GM12878 (cell line): ENCODE data around the gene TMEM217. TPM values are rescaled to one million over a fixed set of nuclear protein-coding genes. Genes with fewer than 3 reads are reported as not detected.
A peak's percentile ranks its signal among the peaks of the same experiment; 100 is the strongest.

ENCODE experiments used
- ATAC-seq: fragments of 200-7000 bp; cut with Tn5 transposase; 3 replicates; pipeline ENCODE4 v1.9.1; 2020; ENCODE audit warnings: mild to moderate bottlenecking, moderate library complexity
- BruUV-seq: library from RNA; stranded (reverse); fragments of 400-500 nt; replicated peaks from 2 replicates; lab custom pipeline; 2021; lab: Mats Ljungman, UMichigan
- CTCF ChIA-PET: fragments of 300-600 bp; sonication (Branson Sonifier 250); formaldehyde crosslinking; extraction: SDS; loops from one replicate; lab custom pipeline; 2021; ENCODE audit warnings: inconsistent platforms; lab: Yijun Ruan, JAX
- POLR2A ChIA-PET: fragments of 350-600 bp; formaldehyde crosslinking; extraction: SDS; loops from one replicate; lab custom pipeline; 2021; ENCODE audit warnings: inconsistent platforms; lab: Charles Lee
- RAD21 ChIA-PET: fragments of 300-600 bp; sonication (Branson Sonifier 250); formaldehyde crosslinking; loops from one replicate; lab custom pipeline; 2023; ENCODE audit warnings: antibody characterized with exemption; ENCODE audit not compliant: unreplicated experiment; lab: Charles Lee
- SMC1A ChIA-PET: fragments of 300-600 bp; sonication (Branson Sonifier 250); formaldehyde crosslinking; loops from one replicate; lab custom pipeline; 2023; ENCODE audit not compliant: unreplicated experiment, uncharacterized antibody; lab: Charles Lee
- DNase-seq: peaks from one replicate; pipeline ENCODE4 v3.0.0-alpha.2; 2011; ENCODE audit warnings: low read depth, low spot score
- FAIRE-seq: peaks from 3 replicates; lab custom pipeline; 2011; peaks lifted over from hg19 to GRCh38; lab: Jason Lieb, UNC
- H2AFZ ChIP-seq: 2 replicates; pipeline ENCODE4 v1.6.0; 2011; ENCODE audit warnings: low read depth, low read length, control low read depth; ENCODE audit not compliant: control insufficient read depth
- H3K27ac ChIP-seq: 2 replicates; pipeline ENCODE4 v1.5.1; 2011; ENCODE audit warnings: control low read depth; ENCODE audit not compliant: control insufficient read depth, insufficient read depth
- H3K27me3 ChIP-seq, 2 experiments: replicated peaks in 1 of 2; 2 replicates each; pipeline versions ENCODE4 v1.6.0 to v1.6.1; 2011; ENCODE audit warnings: low read length in 1 of 2; ENCODE audit not compliant: control insufficient read depth in 2 of 2, insufficient read depth in 2 of 2
- H3K36me3 ChIP-seq, 2 experiments: 2 replicates each; pipeline ENCODE4 v1.5.1; 2011; ENCODE audit warnings: low read length in 1 of 2; ENCODE audit not compliant: control insufficient read depth in 2 of 2, insufficient read depth in 2 of 2
- H3K4me1 ChIP-seq: 2 replicates; pipeline ENCODE4 v1.6.1; 2011; ENCODE audit warnings: mild to moderate bottlenecking, low read length, moderate library complexity, mixed read lengths; ENCODE audit not compliant: control insufficient read depth, insufficient read depth
- H3K4me2 ChIP-seq: 2 replicates; pipeline ENCODE4 v1.6.0; 2011; ENCODE audit warnings: control low read depth; ENCODE audit not compliant: control insufficient read depth, insufficient read depth
- H3K4me3 ChIP-seq: fragments of 200-600 bp; sonication (generic); 2 replicates; pipeline ENCODE4 v1.5.1; 2016
- H3K79me2 ChIP-seq: 2 replicates; pipeline ENCODE4 v1.6.0; 2011; ENCODE audit warnings: low read length; ENCODE audit not compliant: control insufficient read depth, insufficient read depth
- H3K9ac ChIP-seq: 2 replicates; pipeline ENCODE4 v1.8.0; 2011; ENCODE audit warnings: low read length, control low read depth, mixed read lengths; ENCODE audit not compliant: control insufficient read depth, insufficient read depth
- H3K9me3 ChIP-seq: replicated peaks from 3 replicates; pipeline ENCODE4 v1.5.1; 2011; ENCODE audit warnings: mild to moderate bottlenecking, low read length; ENCODE audit not compliant: control insufficient read depth, insufficient read depth
- H4K20me1 ChIP-seq: 2 replicates; pipeline ENCODE4 v1.6.0; 2011; ENCODE audit not compliant: control insufficient read depth, insufficient read depth
- DPF2 ChIP-seq: fragments of 450-650 bp; IDR thresholded peaks from 2 replicates; pipeline ENCODE4 v1.6.1; 2017; ENCODE audit warnings: mild to moderate bottlenecking
- ETV6 ChIP-seq, 2 experiments: fragments of 450-650 bp in 1 of 2; IDR thresholded peaks in 1 of 2; conservative IDR thresholded peaks in 1 of 2; 2 replicates each; pipeline ENCODE4 v1.6.1; 2014; ENCODE audit warnings: antibody characterized with exemption in 1 of 2, borderline replicate concordance in 1 of 2, low read depth in 1 of 2, mild to moderate bottlenecking in 1 of 2, moderate library complexity in 1 of 2
- IKZF1 ChIP-seq: fragments of 450-650 bp; conservative IDR thresholded peaks from 2 replicates; pipeline ENCODE4 v1.6.1; 2017; ENCODE audit warnings: antibody characterized with exemption, mild to moderate bottlenecking
- IKZF2 ChIP-seq, 2 experiments: fragments of 450-650 bp; IDR thresholded peaks; 2 replicates each; pipeline ENCODE4 v1.6.1; 2017; ENCODE audit warnings: mild to moderate bottlenecking in 2 of 2, moderate library complexity in 2 of 2
- RUNX3 ChIP-seq: IDR thresholded peaks from 2 replicates; pipeline ENCODE4 v1.6.1; 2012; ENCODE audit warnings: low read length, inconsistent platforms
- WGBS: methylation state at CpG from one replicate; pipeline ENCODE4 v1.1.6; 2016; ENCODE audit warnings: low lambda C conversion rate; ENCODE audit not compliant: insufficient replicate concordance, insufficient coverage; ENCODE audit errors: missing lambda C conversion rate; 5-methylcytosine and 5-hydroxymethylcytosine counted together
- in situ Hi-C: fragments of 300-500 bp; cut with MboI; formaldehyde crosslinking; loops from 9 replicates; pipeline ENCODE4 v1.14.3; 2018; ENCODE audit warnings: mixed read lengths
- intact Hi-C: fragments of 100-400 bp; cut with micrococcal nuclease; formaldehyde crosslinking; loops from one replicate; pipeline ENCODE4 v1.14.2; 2022; ENCODE audit not compliant: unreplicated experiment
- polyA plus RNA-seq, 11 experiments: library from polyadenylated mRNA; depleted of rRNA in 4 of 11; unstranded in 6 of 11; stranded (reverse) in 5 of 11; fragments of >200 nt; fragmentation: Nextera tagmentation in 4 of 11; fragmentation: Illumina TruSeq in 1 of 11; extraction: Ambion mirVana in 4 of 11; extraction: Trizol in 1 of 11; gene quantifications; 1 replicate in 1 of 11; 2 replicates in 10 of 11; pipeline versions ENCODE4 v1.2.1 to v1.2.3, GENCODE V29; 2011 to 2016; ENCODE audit warnings: inconsistent platforms in 2 of 11, missing spikeins in 2 of 11, low read depth in 1 of 11
- total RNA-seq, 4 experiments: library from RNA; depleted of rRNA in 3 of 4; stranded (reverse); fragments of >200 nt in 3 of 4; fragmentation: Illumina TruSeq in 1 of 4; extraction: Trizol in 1 of 4; gene quantifications; 2 replicates each; pipeline versions ENCODE4 v1.2.1 to v1.2.3, GENCODE V29; 2013 to 2021
- TF ChIP-seq, protein P1 (sequence below): fragments of 450-650 bp; IDR thresholded peaks from 2 replicates; pipeline ENCODE4 v1.6.1; 2017; ENCODE audit warnings: borderline replicate concordance

The TMEM217 gene
- total and polyA plus RNA-seq, 10 of the 15 experiments (the other 5 are each of a cell fraction or from before 2014, with no cell fraction given): 1.3 to 4.5 (median 2.3) TPM

DNA sequence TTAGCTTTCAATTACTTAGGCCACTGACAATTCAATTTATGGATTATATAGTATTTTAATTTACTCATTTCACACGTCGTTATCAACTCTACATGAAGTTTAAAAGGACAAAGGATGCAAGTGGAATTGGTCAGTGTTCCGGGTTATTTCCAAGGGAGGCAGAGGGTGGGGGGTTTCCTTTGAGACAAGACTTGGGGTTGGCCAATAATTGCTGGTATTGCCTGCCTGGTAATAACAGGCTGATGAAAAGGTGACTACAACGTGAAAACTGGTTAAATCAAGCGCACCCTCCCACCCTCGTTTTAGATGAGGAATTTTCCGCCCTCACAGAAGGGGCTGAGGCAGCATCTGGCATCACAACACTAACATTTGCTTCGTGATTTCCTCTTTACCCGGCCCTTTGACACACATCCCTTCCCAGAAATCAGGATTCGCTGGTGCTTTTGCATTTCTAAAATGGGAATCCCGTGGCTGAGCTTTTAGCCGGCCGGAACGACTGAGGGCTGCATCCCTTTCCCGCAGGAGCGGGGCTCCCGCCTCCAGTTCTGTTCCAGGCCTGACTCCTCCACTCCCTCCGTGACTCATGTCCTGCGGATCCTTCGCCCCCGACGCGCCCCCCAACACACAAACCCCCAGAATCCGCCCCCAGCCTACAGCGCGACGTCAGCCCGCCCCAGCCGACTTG lies 89.0 kb downstream of the TMEM217 start:
- ATAC-seq: no peak
- peaks cover 3% of the 10 kb centered on the region in 2 experiments; a peak in 2 of 4 replicates for H3K36me3 ChIP-seq
- peak overlapping the region; percentile 62 for H3K9ac ChIP-seq
- intact Hi-C loops: loop anchor here (1.0 kb wide), 1 partner anchor 14 kb away; no protein-coding TSS in a partner anchor
- ChIA-PET RAD21 (interaction anchor here (0.6 to 8.3 kb wide), 10 partner anchors 10 to 162 kb away, joined by 3 to 255 read pairs (median 31); no protein-coding TSS in a partner anchor), CTCF (interaction anchor here (0.6 to 6.0 kb wide), 7 partner anchors 10 to 386 kb away, joined by 3 to 110 read pairs (median 4); no protein-coding TSS in a partner anchor), SMC1A (interaction anchor here (0.6 to 12.2 kb wide), 6 partner anchors 11 to 389 kb away, joined by 3 to 266 read pairs (median 3); no protein-coding TSS in a partner anchor)
- H3K9me3 ChIP-seq: no peaks in the 10 kb centered on the region
- peaks cover 16% of the 10 kb centered on the region for H3K4me1 ChIP-seq
- H3K4me3 ChIP-seq: peak overlapping the region; percentile 65
- H4K20me1 ChIP-seq: no peaks in the 10 kb centered on the region; the same call in 1 of the 2 replicates
- no peak for DNase-seq
- H3K4me2 ChIP-seq: peak overlapping the region; percentile 38
- peak overlapping the region; percentile 65 for H3K27ac ChIP-seq
- H2AFZ ChIP-seq: peak overlapping the region; percentile 3
- H3K27me3 ChIP-seq: no peaks in the 10 kb centered on the region
- no peak for FAIRE-seq
- TSS peak; percentile 79 for BruUV-seq
- TF ChIP-seq IKZF2 (IDR thresholded peaks at IDR 0.05) (peak; percentile 56 to 59; a peak in 1 of 4 replicates), RUNX3 (0 out of 2 replicates have a peak, but pooled peaks have one; percentile 2), DPF2 (0 out of 2 replicates have a peak, but pooled peaks have one; percentile 54), ETV6 (conservative IDR thresholded peaks at IDR 0.05 in 1 of 2, IDR thresholded peaks at IDR 0.05 in 1 of 2; ENCODE audit: borderline replicate concordance in 1 of 2, low read depth in 1 of 2) (no peak), IKZF1 (peak; percentile 66)
- TF ChIP-seq, protein P1, sequence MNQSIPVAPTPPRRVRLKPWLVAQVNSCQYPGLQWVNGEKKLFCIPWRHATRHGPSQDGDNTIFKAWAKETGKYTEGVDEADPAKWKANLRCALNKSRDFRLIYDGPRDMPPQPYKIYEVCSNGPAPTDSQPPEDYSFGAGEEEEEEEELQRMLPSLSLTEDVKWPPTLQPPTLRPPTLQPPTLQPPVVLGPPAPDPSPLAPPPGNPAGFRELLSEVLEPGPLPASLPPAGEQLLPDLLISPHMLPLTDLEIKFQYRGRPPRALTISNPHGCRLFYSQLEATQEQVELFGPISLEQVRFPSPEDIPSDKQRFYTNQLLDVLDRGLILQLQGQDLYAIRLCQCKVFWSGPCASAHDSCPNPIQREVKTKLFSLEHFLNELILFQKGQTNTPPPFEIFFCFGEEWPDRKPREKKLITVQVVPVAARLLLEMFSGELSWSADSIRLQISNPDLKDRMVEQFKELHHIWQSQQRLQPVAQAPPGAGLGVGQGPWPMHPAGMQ: no peak
- TF ChIP-seq, all 136 proteins: peak for 4
- 4% methylated on average over 19 of the region's 29 CpGs for WGBS
- in situ Hi-C loops: no loop called here
- POLR2A ChIA-PET: interaction anchor here (0.6 to 3.3 kb wide), 7 partner anchors 8 to 67 kb away, joined by 3 to 19 read pairs (median 3); no protein-coding TSS in a partner anchor
- peaks cover 12% of the 10 kb centered on the region for H3K79me2 ChIP-seq
